ENCODE results near the gene COQ8A.

COQ8A gene

GRCh38 chr1:226965581-226966440, 25.7 kb downstream of the COQ8A start:
- Histone ChIP-seq H3K9ac (ENCODE audit: low read length) (no peak overlapping the region), H4K20me1 (ENCODE audit: insufficient read depth, low read length) (no peaks in the 10 kb centered on the region), H3K27me3 (ENCODE audit: insufficient read depth, low read length) (no peaks in the 10 kb centered on the region), H3K4me1 (ENCODE audit: insufficient read depth, low read length, severe bottlenecking) (peaks cover 3% of the 10 kb centered on the region), H3K9me2 (ENCODE audit: low read depth, low read length) (no peaks in the 10 kb centered on the region), H3K36me3 (ENCODE audit: insufficient read depth, low read length) (peaks cover 7% of the 10 kb centered on the region; the same call in 1 of the 2 replicates), H3F3A (ENCODE audit: insufficient read depth, low read length) (no peaks in the 10 kb centered on the region), H3K4me2 (ENCODE audit: low read length) (no peak overlapping the region), H3K4me3 (ENCODE audit: low read depth, low read length, poor library complexity, severe bottlenecking) (no peak overlapping the region), H3K79me2 (ENCODE audit: insufficient read depth, low read length) (no peaks in the 10 kb centered on the region), H3K27ac (ENCODE audit: low read depth, low read length, poor library complexity, severe bottlenecking) (no peak overlapping the region), H3K9me3 (ENCODE audit: low read length) (no peaks in the 10 kb centered on the region), H2AFZ (ENCODE audit: low read length) (no peak overlapping the region)
- TF ChIP-seq CTCF (IDR thresholded peaks at IDR 0.05; ENCODE audit: low read length) = no peak
- TF ChIP-seq EZH2 (IDR thresholded peaks at IDR 0.05; ENCODE audit: borderline replicate concordance, low read length) = no peak

- TF ChIP-seq EZH2 (IDR thresholded peaks at IDR 0.05; ENCODE audit: borderline replicate concordance, low read length) (no peak), CTCF (IDR thresholded peaks at IDR 0.05; ENCODE audit: low read length) (no peak)
- Histone ChIP-seq H3K79me2 (ENCODE audit: insufficient read depth, low read length) (no peaks in the 10 kb centered on the region), H3K27me3 (ENCODE audit: insufficient read depth, low read length) (no peaks in the 10 kb centered on the region), H3F3A (ENCODE audit: insufficient read depth, low read length) (no peaks in the 10 kb centered on the region), H3K9me2 (ENCODE audit: low read depth, low read length) (no peaks in the 10 kb centered on the region), H3K4me1 (ENCODE audit: insufficient read depth, low read length, severe bottlenecking) (peaks cover 3% of the 10 kb centered on the region), H3K4me2 (ENCODE audit: low read length) (no peak overlapping the region), H3K27ac (ENCODE audit: low read depth, low read length, poor library complexity, severe bottlenecking) (no peak overlapping the region), H3K36me3 (ENCODE audit: insufficient read depth, low read length) (peaks cover 7% of the 10 kb centered on the region; the same call in 1 of the 2 replicates), H4K20me1 (ENCODE audit: insufficient read depth, low read length) (no peaks in the 10 kb centered on the region), H3K4me3 (ENCODE audit: low read depth, low read length, poor library complexity, severe bottlenecking) (no peak overlapping the region), H3K9ac (ENCODE audit: low read length) (no peak overlapping the region), H3K9me3 (ENCODE audit: low read length) (no peaks in the 10 kb centered on the region), H2AFZ (ENCODE audit: low read length) (no peak overlapping the region)
Measured at GRCh38 chr1:226966683-226967082, 26.6 kb downstream of the COQ8A start.

GRCh38 chr1:226967665-226968064, 27.6 kb downstream of the COQ8A start:
- Histone ChIP-seq H3K27me3 (ENCODE audit: insufficient read depth, low read length) (no peaks in the 10 kb centered on the region), H3K9me2 (ENCODE audit: low read depth, low read length) (no peaks in the 10 kb centered on the region), H3K4me1 (ENCODE audit: insufficient read depth, low read length, severe bottlenecking) (peaks cover 3% of the 10 kb centered on the region), H3K4me2 (ENCODE audit: low read length) (no peak overlapping the region), H3F3A (ENCODE audit: insufficient read depth, low read length) (no peaks in the 10 kb centered on the region), H3K4me3 (ENCODE audit: low read depth, low read length, poor library complexity, severe bottlenecking) (no peak overlapping the region), H3K9me3 (ENCODE audit: low read length) (no peaks in the 10 kb centered on the region), H4K20me1 (ENCODE audit: insufficient read depth, low read length) (no peaks in the 10 kb centered on the region), H3K36me3 (ENCODE audit: insufficient read depth, low read length) (peaks cover 7% of the 10 kb centered on the region; the same call in 1 of the 2 replicates), H3K79me2 (ENCODE audit: insufficient read depth, low read length) (no peaks in the 10 kb centered on the region), H3K27ac (ENCODE audit: low read depth, low read length, poor library complexity, severe bottlenecking) (no peak overlapping the region), H2AFZ (ENCODE audit: low read length) (no peak overlapping the region), H3K9ac (ENCODE audit: low read length) (no peak overlapping the region)
- TF ChIP-seq CTCF (IDR thresholded peaks at IDR 0.05; ENCODE audit: low read length) (no peak), EZH2 (IDR thresholded peaks at IDR 0.05; ENCODE audit: borderline replicate concordance, low read length) (no peak)

Measured in OCI-LY1 (cell line).